Measurements from ENCODE around the gene UGT1A4. TPM values are rescaled to one million over a fixed set of nuclear protein-coding genes. Genes with fewer than 3 reads are reported as not detected.

The UGT1A4 gene
- total and polyA plus RNA-seq, 2 of the 8 experiments (the other 6 are each of a cell fraction or from before 2014, with no cell fraction given): not detected

DNA sequence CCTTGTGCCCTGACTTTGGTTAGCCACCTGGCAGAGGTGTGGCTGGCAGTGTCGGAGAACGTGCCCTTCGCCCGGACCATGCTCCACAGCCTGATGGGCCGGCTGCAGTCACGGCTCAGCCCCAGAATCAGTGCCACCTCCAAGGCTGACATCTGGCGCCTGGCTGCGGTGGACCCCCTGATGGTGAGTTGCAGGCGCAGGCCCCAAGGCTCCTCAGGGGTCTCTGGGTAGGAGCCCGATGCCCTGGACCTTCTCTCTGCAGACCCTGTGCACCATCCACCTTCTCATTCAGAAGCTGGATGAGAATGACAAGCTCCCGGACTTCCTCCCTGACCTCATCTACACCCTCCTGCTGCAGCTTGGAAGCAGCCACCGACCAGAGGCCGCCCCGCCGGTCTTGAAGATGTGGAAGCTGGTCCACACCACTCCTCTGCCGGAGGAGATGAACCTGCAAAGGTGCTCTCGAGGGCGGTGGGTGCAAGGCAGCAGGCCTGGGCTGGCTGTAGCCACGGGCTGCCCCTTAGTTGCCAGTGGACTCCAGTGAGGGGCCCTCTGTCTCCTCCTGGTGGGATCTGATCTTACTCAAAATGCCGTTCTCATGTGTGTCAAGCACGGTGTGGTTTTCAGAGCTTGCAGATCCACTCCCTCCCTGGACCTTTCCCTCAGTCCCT lies 103.7 kb downstream of the UGT1A4 start:
- CTCF ChIA-PET (ENCODE audit: partially characterized antibody): interaction anchor here (1.1 to 2.0 kb wide), 3 partner anchors 42 to 374 kb away, joined by 3 to 6 read pairs (median 3); no protein-coding TSS in a partner anchor
- H3K23me2 ChIP-seq (ENCODE audit: low read depth, low read length): no peaks in the 10 kb centered on the region
- no peaks in the 10 kb centered on the region for H3K9me3 ChIP-seq (ENCODE audit: insufficient read depth in 2 of 2, low read depth in 1 of 2, low read length in 1 of 2)
- H4K5ac ChIP-seq (ENCODE audit: insufficient read length, low read depth, low read length): no peak overlapping the region
- no peak overlapping the region for H3K4ac ChIP-seq (replicated peaks; ENCODE audit: insufficient read length, low read depth, low read length)
- H3K27ac ChIP-seq (ENCODE audit: low read depth, low read length): no peak overlapping the region
- FAIRE-seq (no peak), DNase-seq (ENCODE audit: low read depth in 1 of 2, low spot score in 2 of 2) (no peak)
- H3K4me3 ChIP-seq (ENCODE audit: extremely low read depth in 1 of 4, insufficient read depth in 2 of 4, low read depth in 3 of 4, low read length in 4 of 4): no peak overlapping the region
- no peak overlapping the region for H3K56ac ChIP-seq (replicated peaks; ENCODE audit: insufficient read length, low read depth, low read length)
- no peak overlapping the region for H3K4me2 ChIP-seq (ENCODE audit: insufficient read depth in 1 of 2, low read depth in 2 of 2, low read length in 2 of 2)
- no peak overlapping the region for H4K91ac ChIP-seq (replicated peaks; ENCODE audit: insufficient read length, low read length)
- no peak overlapping the region for H2BK20ac ChIP-seq (ENCODE audit: low read length)
- H2BK12ac ChIP-seq (ENCODE audit: low read depth, low read length): no peak overlapping the region
- no peak overlapping the region for H3K9ac ChIP-seq (replicated peaks in 1 of 4; ENCODE audit: extremely low read depth in 1 of 4, low read depth in 3 of 4, low read length in 3 of 4)
- H2AFZ ChIP-seq (ENCODE audit: low read length): no peak overlapping the region
- H2BK15ac ChIP-seq (ENCODE audit: low read length): no peak overlapping the region
- no peaks in the 10 kb centered on the region for H3K27me3 ChIP-seq (replicated peaks in 1 of 4; ENCODE audit: control insufficient read depth in 3 of 4, extremely low read depth in 1 of 4, insufficient read depth in 3 of 4, low read length in 3 of 4)
- no peak overlapping the region for H3K18ac ChIP-seq (ENCODE audit: extremely low read depth, low read length)
- H4K8ac ChIP-seq (ENCODE audit: extremely low read depth, insufficient read depth, low read length): no peak overlapping the region
- H2BK5ac ChIP-seq (ENCODE audit: low read depth, low read length): no peak overlapping the region
- no peaks in the 10 kb centered on the region for H4K20me1 ChIP-seq (replicated peaks in 1 of 2; ENCODE audit: control insufficient read depth in 1 of 2, insufficient read depth in 2 of 2, low read length in 2 of 2)
- no peak overlapping the region for H3K23ac ChIP-seq (ENCODE audit: insufficient read length)
- no peaks in the 10 kb centered on the region for H3K36me3 ChIP-seq (ENCODE audit: control insufficient read depth in 2 of 4, insufficient read depth in 4 of 4, low read length in 3 of 4)
- WGBS, 2 experiments (ENCODE audit: extremely low coverage in 1 of 2, insufficient coverage in 1 of 2, insufficient read length in 1 of 2, insufficient replicate concordance in 2 of 2, low coverage in 1 of 2, low lambda C conversion rate in 2 of 2, missing lambda C conversion rate in 1 of 2): 87% methylated on average over 21 of the region's 21 CpGs; no CpG with 5 or more reads in 1 of the 2 experiments
- no peak overlapping the region for H2BK120ac ChIP-seq (replicated peaks; ENCODE audit: low read depth, low read length)
- no peaks in the 10 kb centered on the region for H3K79me1 ChIP-seq (ENCODE audit: low read depth, low read length)
- no peaks in the 10 kb centered on the region for H3K79me2 ChIP-seq (ENCODE audit: control insufficient read depth in 1 of 2, insufficient read depth in 2 of 2, low read length in 2 of 2)
- no peaks in the 10 kb centered on the region for H3K4me1 ChIP-seq (replicated peaks in 1 of 4; ENCODE audit: control insufficient read depth in 3 of 4, insufficient read depth in 4 of 4, low read length in 3 of 4)
- H3K14ac ChIP-seq (ENCODE audit: insufficient read length): no peak overlapping the region
- no peak overlapping the region for H2AK5ac ChIP-seq (ENCODE audit: low read depth, low read length)
- POLR2A ChIA-PET (ENCODE audit: partially characterized antibody): no interaction called here
- TF ChIP-seq CTBP2 (IDR thresholded peaks at IDR 0.05; ENCODE audit: borderline replicate concordance, insufficient read depth, insufficient read length, low read length): no peak
- TF ChIP-seq EZH2 (IDR thresholded peaks at IDR 0.05; ENCODE audit: low read depth, low read length, severe bottlenecking): no peak
- TF ChIP-seq CHD1 (IDR thresholded peaks at IDR 0.05; ENCODE audit: low read depth, low read length): no peak
- TF ChIP-seq SIX5 (IDR thresholded peaks at IDR 0.05; ENCODE audit: low read depth, low read length): no peak
- TF ChIP-seq HDAC2 (IDR thresholded peaks at IDR 0.05; ENCODE audit: borderline replicate concordance in 1 of 2, low read depth in 2 of 2, low read length in 2 of 2): no peak
- no peak for TF ChIP-seq EGR1 (IDR thresholded peaks at IDR 0.05; ENCODE audit: borderline replicate concordance, low read depth, low read length)
- no peak for TF ChIP-seq SP2 (IDR thresholded peaks at IDR 0.05; ENCODE audit: low read length)
- TF ChIP-seq TAF1 (IDR thresholded peaks at IDR 0.05; ENCODE audit: low read depth, low read length): no peak
- TF ChIP-seq JUN (IDR thresholded peaks at IDR 0.05; ENCODE audit: low read depth, low read length): no peak
- TF ChIP-seq, protein P1, sequence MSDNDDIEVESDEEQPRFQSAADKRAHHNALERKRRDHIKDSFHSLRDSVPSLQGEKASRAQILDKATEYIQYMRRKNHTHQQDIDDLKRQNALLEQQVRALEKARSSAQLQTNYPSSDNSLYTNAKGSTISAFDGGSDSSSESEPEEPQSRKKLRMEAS (IDR thresholded peaks at IDR 0.05): no peak
- TF ChIP-seq EP300 (IDR thresholded peaks at IDR 0.05; ENCODE audit: borderline replicate concordance in 1 of 2, low read depth in 2 of 2, low read length in 2 of 2): no peak
- no peak for TF ChIP-seq BACH1 (IDR thresholded peaks at IDR 0.05; ENCODE audit: low read length)
- TF ChIP-seq KDM1A (IDR thresholded peaks at IDR 0.05; ENCODE audit: borderline replicate concordance, low read length): no peak
